SK-N-SH (cell line): ENCODE measurements around the gene BOC.

Source experiments
- FOXM1 ChIP-seq: IDR thresholded peaks from 2 replicates; pipeline ENCODE4 v1.4.0; 2012; ENCODE audit warnings: low read depth, mild to moderate bottlenecking
- GABPA ChIP-seq: IDR thresholded peaks from 2 replicates; pipeline ENCODE4 v1.4.0; 2012; ENCODE audit warnings: low read depth, mild to moderate bottlenecking
- JUND ChIP-seq: IDR thresholded peaks from 2 replicates; pipeline ENCODE4 v1.4.0; 2012
- RFX5 ChIP-seq: IDR thresholded peaks from 2 replicates; pipeline ENCODE4 v1.6.1; 2012; ENCODE audit warnings: mild to moderate bottlenecking, improper control_type of control experiment, low read length
- SIN3A ChIP-seq: IDR thresholded peaks from 2 replicates; pipeline ENCODE4 v1.6.1; 2012; ENCODE audit warnings: low read depth, mild to moderate bottlenecking, low read length, moderate library complexity, borderline replicate concordance
- TF ChIP-seq, protein P1 (sequence below): fragments of 150-350 bp; IDR thresholded peaks from 2 replicates; pipeline ENCODE4 v1.6.1; 2017; ENCODE audit warnings: antibody characterized with exemption, low read length, low read depth, borderline replicate concordance
- TF ChIP-seq, protein P2 (sequence below): fragments of 200-600 bp; sonication (generic); IDR thresholded peaks from 2 replicates; pipeline ENCODE4 v1.6.1; 2017; ENCODE audit warnings: antibody characterized with exemption, mild to moderate bottlenecking, moderate library complexity
- TF ChIP-seq, protein P3 (sequence below): IDR thresholded peaks from 2 replicates; pipeline ENCODE4 v1.4.0; 2012; ENCODE audit warnings: low read depth, borderline replicate concordance

DNA sequence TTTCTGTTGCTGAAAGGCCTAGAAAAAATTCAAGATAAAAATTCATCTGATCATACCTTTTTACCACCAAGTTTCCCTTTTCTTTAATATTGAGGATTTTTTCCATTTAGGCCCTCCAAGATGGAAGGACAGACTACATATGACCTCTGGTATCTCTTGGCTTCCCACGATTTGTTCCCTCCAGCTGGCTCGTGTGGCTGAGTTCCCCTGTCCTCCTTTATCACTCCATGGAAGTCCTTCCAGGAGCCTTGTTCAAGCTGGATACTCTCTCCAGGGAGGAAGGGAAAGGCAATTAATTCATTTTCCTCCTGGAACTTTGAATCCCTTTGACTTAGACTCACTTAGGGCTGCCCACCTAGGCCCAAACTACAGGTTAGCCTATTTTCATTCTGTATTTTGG, 119.4 kb downstream of the BOC start:
- TF ChIP-seq, protein P1, sequence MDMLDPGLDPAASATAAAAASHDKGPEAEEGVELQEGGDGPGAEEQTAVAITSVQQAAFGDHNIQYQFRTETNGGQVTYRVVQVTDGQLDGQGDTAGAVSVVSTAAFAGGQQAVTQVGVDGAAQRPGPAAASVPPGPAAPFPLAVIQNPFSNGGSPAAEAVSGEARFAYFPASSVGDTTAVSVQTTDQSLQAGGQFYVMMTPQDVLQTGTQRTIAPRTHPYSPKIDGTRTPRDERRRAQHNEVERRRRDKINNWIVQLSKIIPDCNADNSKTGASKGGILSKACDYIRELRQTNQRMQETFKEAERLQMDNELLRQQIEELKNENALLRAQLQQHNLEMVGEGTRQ: no peak
- TF ChIP-seq, protein P2, sequence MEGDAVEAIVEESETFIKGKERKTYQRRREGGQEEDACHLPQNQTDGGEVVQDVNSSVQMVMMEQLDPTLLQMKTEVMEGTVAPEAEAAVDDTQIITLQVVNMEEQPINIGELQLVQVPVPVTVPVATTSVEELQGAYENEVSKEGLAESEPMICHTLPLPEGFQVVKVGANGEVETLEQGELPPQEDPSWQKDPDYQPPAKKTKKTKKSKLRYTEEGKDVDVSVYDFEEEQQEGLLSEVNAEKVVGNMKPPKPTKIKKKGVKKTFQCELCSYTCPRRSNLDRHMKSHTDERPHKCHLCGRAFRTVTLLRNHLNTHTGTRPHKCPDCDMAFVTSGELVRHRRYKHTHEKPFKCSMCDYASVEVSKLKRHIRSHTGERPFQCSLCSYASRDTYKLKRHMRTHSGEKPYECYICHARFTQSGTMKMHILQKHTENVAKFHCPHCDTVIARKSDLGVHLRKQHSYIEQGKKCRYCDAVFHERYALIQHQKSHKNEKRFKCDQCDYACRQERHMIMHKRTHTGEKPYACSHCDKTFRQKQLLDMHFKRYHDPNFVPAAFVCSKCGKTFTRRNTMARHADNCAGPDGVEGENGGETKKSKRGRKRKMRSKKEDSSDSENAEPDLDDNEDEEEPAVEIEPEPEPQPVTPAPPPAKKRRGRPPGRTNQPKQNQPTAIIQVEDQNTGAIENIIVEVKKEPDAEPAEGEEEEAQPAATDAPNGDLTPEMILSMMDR: no peak
- no peak for TF ChIP-seq GABPA
- TF ChIP-seq JUND: no peak
- TF ChIP-seq FOXM1: no peak
- TF ChIP-seq RFX5: no peak
- TF ChIP-seq, protein P3, sequence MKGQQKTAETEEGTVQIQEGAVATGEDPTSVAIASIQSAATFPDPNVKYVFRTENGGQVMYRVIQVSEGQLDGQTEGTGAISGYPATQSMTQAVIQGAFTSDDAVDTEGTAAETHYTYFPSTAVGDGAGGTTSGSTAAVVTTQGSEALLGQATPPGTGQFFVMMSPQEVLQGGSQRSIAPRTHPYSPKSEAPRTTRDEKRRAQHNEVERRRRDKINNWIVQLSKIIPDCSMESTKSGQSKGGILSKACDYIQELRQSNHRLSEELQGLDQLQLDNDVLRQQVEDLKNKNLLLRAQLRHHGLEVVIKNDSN: no peak
- TF ChIP-seq SIN3A: no peak
